Upper lobe of left lung (tissue), 6 donors: ENCODE results near the gene TMEM109. TPM values are rescaled to one million over a fixed set of nuclear protein-coding genes. Genes with fewer than 3 reads are reported as not detected.

Experiments used
- ATAC-seq, 2 donors: fragments of 200-7000 bp; cut with Tn5 transposase; one replicate each; pipeline ENCODE4 v1.9.1; 2022; ENCODE audit warnings: mild to moderate bottlenecking in 2 of 2, moderate library complexity in 2 of 2; ENCODE audit not compliant: low FRiP score in 2 of 2
- DNase-seq, 2 donors: peaks; one replicate each; pipeline ENCODE4 v3.0.0-alpha.2; 2019 to 2020
- H3K27ac ChIP-seq, 4 donors: fragments of 200-600 bp; sonication (generic); one replicate each; pipeline ENCODE4 v1.5.1; 2016 to 2019
- H3K27me3 ChIP-seq, 4 donors: fragments of 200-600 bp; sonication (generic); one replicate each; pipeline ENCODE4 v1.5.1; 2017 to 2019
- H3K36me3 ChIP-seq, 4 donors: fragments of 200-600 bp; sonication (generic); one replicate each; pipeline ENCODE4 v1.5.1; 2016 to 2019
- H3K4me1 ChIP-seq, 4 donors: fragments of 200-600 bp; sonication (generic); one replicate each; pipeline ENCODE4 v1.5.1; 2018 to 2019
- H3K4me3 ChIP-seq, 4 donors: fragments of 200-600 bp; sonication (generic); one replicate each; pipeline ENCODE4 v1.5.1; 2017 to 2019; ENCODE audit warnings: mild to moderate bottlenecking in 2 of 4, moderate library complexity in 1 of 4
- H3K9me3 ChIP-seq, 4 donors: fragments of 200-600 bp; sonication (generic); one replicate each; pipeline ENCODE4 v1.5.1; 2018 to 2019
- CTCF ChIP-seq, 6 experiments: fragments of 450-650 bp in 4 of 6; fragments of 200-600 bp in 2 of 6; sonication (generic) in 2 of 6; IDR thresholded peaks; one replicate each; pipeline ENCODE4 v1.5.1; 2016 to 2019; ENCODE audit warnings: antibody characterized with exemption in 6 of 6
- EP300 ChIP-seq, 4 donors: sonication (generic); formaldehyde crosslinking; IDR thresholded peaks; one replicate each; pipeline ENCODE4 v1.5.1; 2017; ENCODE audit warnings: antibody characterized with exemption in 4 of 4, control low read depth in 2 of 4
- POLR2A ChIP-seq, 4 donors: fragments of 450-650 bp; IDR thresholded peaks; one replicate each; pipeline ENCODE4 v1.5.1; 2016 to 2017; ENCODE audit warnings: antibody characterized with exemption in 4 of 4, mild to moderate bottlenecking in 2 of 4
- POLR2AphosphoS5 ChIP-seq, 2 donors: sonication (generic); formaldehyde crosslinking; IDR thresholded peaks; one replicate each; pipeline ENCODE4 v1.5.1; 2017; ENCODE audit warnings: antibody characterized with exemption in 2 of 2
- WGBS, 2 donors: methylation state at CpG; one replicate each; pipeline ENCODE4 v1.1.5; 2017 to 2018; 5-methylcytosine and 5-hydroxymethylcytosine counted together
- total RNA-seq, 6 donors: library from RNA; depleted of rRNA in 4 of 6; stranded (reverse); fragments of >200 nt in 4 of 6; gene quantifications; one replicate each; pipeline versions ENCODE4 v1.1.0 to v1.2.1, GENCODE V29; 2016 to 2021
- donor health status: DM: no; HTN: no; CAD: no; lungs with moderate emphysema.
- donor health status: DM: no; HTN: yes; CAD: no; lungs with severe emphysema.

The TMEM109 gene
- total RNA-seq, 6 donors from 2014 or later, result 27.2 to 153 (median 129) TPM

GRCh38 chr11:60871378-60872061 is 42.4 kb upstream of the TMEM109 start:
- ATAC-seq (no peak), DNase-seq (peak in 1 of 2 donors; percentile 19)
- no peaks in the 10 kb centered on the region for H3K27me3 ChIP-seq
- peaks cover 0 to 22% (median 9%) of the 10 kb centered on the region in 4 donors for H3K4me1 ChIP-seq
- TF ChIP-seq POLR2A (IDR thresholded peaks at IDR 0.05), result no peak
- TF ChIP-seq POLR2AphosphoS5 (IDR thresholded peaks at IDR 0.05), result no peak
- no peak for TF ChIP-seq CTCF (IDR thresholded peaks at IDR 0.05)
- no peak for TF ChIP-seq EP300 (IDR thresholded peaks at IDR 0.05)
- no peaks in the 10 kb centered on the region for H3K36me3 ChIP-seq
- no peak overlapping the region for H3K4me3 ChIP-seq
- WGBS, 2 donors, result 68 to 83% methylated on average over 3 to 7 of the region's 7 CpGs
- H3K27ac ChIP-seq, result no peak overlapping the region
- no peaks in the 10 kb centered on the region for H3K9me3 ChIP-seq

GRCh38 chr11:60872124-60872960 is 41.6 kb upstream of the TMEM109 start:
- H3K4me1 ChIP-seq, result peaks cover 0 to 22% (median 9%) of the 10 kb centered on the region in 4 donors
- no peaks in the 10 kb centered on the region for H3K27me3 ChIP-seq
- no peaks in the 10 kb centered on the region for H3K9me3 ChIP-seq
- no peak overlapping the region for H3K27ac ChIP-seq
- 68 to 90% methylated on average over 2 to 6 of the region's 6 CpGs for WGBS, 2 donors
- peak in 1 of 2 donors; percentile 71 for ATAC-seq
- H3K36me3 ChIP-seq, result no peaks in the 10 kb centered on the region
- peak in 1 of 2 donors; percentile 26 for DNase-seq
- TF ChIP-seq POLR2A (IDR thresholded peaks at IDR 0.05), result no peak
- TF ChIP-seq EP300 (IDR thresholded peaks at IDR 0.05), result no peak
- no peak for TF ChIP-seq POLR2AphosphoS5 (IDR thresholded peaks at IDR 0.05)
- TF ChIP-seq CTCF (IDR thresholded peaks at IDR 0.05), result no peak
- H3K4me3 ChIP-seq, result no peak overlapping the region

- ATAC-seq (peak in 1 of 2 donors; percentile 63), DNase-seq (no peak)
- WGBS, 2 donors, result 55 to 58% methylated on average over 13 to 16 of the region's 16 CpGs
- Histone ChIP-seq H3K4me3 (no peak overlapping the region), H3K9me3 (no peaks in the 10 kb centered on the region), H3K4me1 (peaks cover 0 to 22% (median 9%) of the 10 kb centered on the region in 4 donors), H3K36me3 (no peaks in the 10 kb centered on the region), H3K27me3 (no peaks in the 10 kb centered on the region), H3K27ac (no peak overlapping the region)
- TF ChIP-seq EP300 (IDR thresholded peaks at IDR 0.05) (no peak), POLR2AphosphoS5 (IDR thresholded peaks at IDR 0.05) (no peak), POLR2A (IDR thresholded peaks at IDR 0.05) (no peak), CTCF (IDR thresholded peaks at IDR 0.05) (no peak)
Measured at GRCh38 chr11:60872961-60873524, 40.9 kb upstream of the TMEM109 start.

GRCh38 chr11:60873533-60873932 is 40.4 kb upstream of the TMEM109 start:
- Histone ChIP-seq H3K27me3 (no peaks in the 10 kb centered on the region), H3K9me3 (no peaks in the 10 kb centered on the region), H3K36me3 (peaks cover 0 to 2% (median 0%) of the 10 kb centered on the region in 4 donors), H3K4me3 (no peak overlapping the region), H3K27ac (no peak overlapping the region), H3K4me1 (peaks cover 0 to 22% (median 9%) of the 10 kb centered on the region in 4 donors)
- peak in 1 of 2 donors; percentile 18 for DNase-seq
- TF ChIP-seq EP300 (IDR thresholded peaks at IDR 0.05) (no peak), POLR2AphosphoS5 (IDR thresholded peaks at IDR 0.05) (no peak), CTCF (IDR thresholded peaks at IDR 0.05) (no peak), POLR2A (IDR thresholded peaks at IDR 0.05) (no peak)
- ATAC-seq, result no peak
- 89 to 90% methylated on average over 12 of the region's 12 CpGs for WGBS, 2 donors
